HG02840 (cell line): ENCODE measurements around the gene ZBTB2.
"Not testable (repeated sequence)": the region's sequence is repeated elsewhere in the genome, so short reads cannot be mapped to it uniquely, and the experiment has no call there.

ENCODE experiments used
- ATAC-seq: cut with Tn5 transposase; IDR thresholded peaks from one replicate; pipeline ENCODE4 v1.9.1; 2021; ENCODE audit warnings: mild to moderate bottlenecking, moderate library complexity, moderate number of reproducible peaks; ENCODE audit not compliant: unreplicated experiment, low FRiP score

The ZBTB2 gene

DNA sequence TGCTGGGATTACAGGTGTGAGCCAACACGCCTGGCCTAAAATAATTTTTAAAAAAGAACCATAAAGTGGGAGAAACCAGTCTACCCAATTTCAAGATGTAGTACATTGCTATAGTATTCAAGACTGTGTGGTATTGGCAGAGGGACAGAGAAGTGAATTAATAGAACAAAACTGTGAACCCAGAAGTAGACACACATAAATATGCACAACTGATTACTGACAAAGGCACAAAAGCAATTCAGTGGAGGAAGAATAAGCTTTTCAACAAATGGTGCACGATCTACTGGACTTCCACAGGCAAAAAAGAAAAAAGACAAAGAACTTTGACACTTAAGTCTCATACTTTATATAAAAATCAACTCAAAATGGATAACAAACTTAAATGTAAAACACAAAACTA lies 15.5 kb downstream of the ZBTB2 start:
- ATAC-seq, result no peak

DNA sequence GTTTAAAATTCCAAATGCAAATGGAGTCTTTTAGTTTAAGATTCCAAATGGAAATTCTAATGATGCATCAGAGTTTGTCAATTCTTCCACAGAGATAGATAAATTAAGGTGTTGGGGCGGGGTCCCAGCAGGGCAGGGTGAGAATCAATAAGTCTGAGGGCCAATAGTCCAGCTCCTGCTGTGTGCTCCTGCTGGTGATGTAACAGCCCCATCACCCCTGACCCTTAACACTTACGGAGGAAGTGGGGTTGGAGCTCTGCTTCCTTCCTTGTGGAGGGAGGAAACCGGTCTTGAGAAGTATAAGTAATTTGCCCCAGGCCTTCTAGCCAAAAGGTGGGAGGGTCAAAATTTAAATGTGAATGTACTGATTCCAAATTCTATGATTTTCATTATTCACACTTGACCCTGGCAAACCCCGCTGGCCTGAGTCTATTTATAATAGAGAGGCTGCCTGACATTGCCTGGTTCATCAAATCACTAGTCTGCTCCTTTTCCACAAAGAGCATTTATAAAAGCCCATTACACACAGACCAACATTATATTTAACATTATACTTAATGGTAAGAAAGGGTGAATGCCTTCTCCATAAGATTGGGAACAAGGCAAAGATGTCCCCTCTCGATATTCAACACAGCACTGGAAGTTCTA lies 17.2 kb downstream of the ZBTB2 start:
- ATAC-seq, result no peak

DNA sequence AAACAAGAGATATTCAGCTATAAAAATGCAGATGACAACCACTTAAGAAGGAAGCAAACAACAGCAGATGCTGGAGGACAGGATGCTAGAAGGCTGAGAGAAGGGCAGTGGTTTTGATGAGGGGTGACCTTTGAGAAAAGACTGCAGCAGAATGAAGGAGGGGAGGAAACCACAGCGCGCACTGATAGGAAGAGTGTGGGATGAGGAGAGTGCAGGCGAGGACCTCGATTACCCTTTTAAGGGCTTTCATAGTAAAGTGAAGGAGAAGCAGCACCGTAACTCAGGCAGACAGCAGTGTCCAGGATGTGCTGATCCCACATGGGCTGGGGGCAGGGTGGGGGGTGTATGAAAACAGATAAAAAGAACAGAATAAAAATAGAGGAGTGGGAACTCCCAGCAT lies 19.2 kb downstream of the ZBTB2 start:
- no peak for ATAC-seq

DNA sequence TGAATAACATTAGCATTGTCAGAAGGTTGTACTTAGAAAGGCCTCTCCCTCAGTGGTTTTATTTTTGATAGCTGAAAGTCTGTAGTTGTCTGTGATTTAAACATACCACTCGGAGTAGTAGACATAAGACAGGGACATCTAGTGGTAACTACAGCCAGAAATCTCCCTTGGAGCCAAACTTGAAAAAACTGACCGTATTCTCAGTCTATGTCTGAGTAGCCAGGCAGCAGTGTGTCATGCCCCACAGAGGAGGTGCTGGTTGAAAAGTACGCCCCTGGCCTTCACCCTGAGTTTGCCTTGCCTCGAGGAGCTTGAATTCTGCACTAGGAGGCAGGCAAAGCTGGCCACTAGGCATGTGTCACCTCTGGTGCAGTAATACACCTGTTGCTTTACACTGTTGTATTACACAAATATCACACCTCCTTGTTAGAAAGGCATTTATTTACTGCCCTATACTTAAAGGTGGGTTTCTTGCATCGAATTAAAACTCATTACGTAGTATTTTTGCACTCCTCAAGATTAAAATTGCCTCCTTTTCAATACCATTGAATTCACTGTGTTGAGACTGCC lies 20.8 kb downstream of the ZBTB2 start:
- no peak for ATAC-seq

DNA sequence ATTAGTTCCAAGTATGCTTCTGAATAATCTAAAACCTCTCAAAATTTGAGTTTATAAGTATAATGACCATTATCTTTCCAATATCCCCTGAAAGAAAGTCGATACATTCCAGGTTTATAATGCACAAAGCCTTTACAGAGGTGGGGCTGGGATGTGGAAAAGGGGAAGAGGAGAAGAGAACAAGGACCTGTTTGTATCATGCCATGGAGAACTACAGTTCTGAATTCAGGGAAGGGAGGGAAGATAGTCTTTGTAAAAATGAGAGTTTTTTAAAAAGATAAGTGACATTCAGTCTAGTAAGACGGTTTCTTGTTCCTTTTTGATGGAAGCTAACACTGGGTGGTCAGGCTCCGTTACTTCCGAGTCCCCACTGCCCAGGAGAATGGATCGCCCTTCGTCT lies 26.1 kb downstream of the ZBTB2 start:
- ATAC-seq, result no peak

DNA sequence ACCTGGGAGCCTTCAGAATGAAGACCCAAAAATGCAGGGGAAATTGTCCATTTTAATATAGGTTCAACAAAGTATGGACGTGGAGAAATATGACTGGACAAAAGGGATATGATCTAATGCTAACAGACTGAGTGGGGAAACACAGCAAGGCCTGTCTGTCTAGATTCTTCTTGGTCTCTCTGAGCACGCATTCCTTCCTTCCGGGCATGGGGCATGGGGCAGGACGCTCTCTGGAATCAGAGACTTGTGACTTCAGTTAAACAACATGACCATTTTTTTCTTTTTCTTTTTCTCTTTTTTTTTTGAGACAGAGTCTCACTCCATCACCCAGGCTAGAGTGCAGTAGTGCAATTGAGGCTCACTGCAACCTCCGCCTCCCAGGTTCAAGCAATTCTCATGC lies 31.9 kb downstream of the ZBTB2 start:
- ATAC-seq, result no peak

DNA sequence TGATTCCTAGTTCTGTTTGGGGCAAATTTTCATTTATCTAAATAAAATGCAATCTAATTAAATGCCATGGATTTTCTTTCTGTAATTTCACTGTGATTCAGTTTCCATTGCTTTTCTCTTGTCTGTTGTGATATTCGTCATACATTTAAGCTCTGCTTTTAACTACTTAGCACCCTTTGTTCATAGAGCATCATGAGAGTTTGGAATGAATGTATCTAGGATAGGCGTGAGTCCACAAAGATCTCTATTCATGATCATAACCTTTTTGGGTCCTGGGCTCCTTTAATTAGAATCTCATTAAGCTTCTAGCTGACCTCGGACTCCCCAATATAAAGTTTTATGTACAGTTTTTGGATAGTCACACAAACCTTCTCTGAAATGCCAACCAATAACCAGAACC lies 32.9 kb downstream of the ZBTB2 start:
- ATAC-seq, result no peak

DNA sequence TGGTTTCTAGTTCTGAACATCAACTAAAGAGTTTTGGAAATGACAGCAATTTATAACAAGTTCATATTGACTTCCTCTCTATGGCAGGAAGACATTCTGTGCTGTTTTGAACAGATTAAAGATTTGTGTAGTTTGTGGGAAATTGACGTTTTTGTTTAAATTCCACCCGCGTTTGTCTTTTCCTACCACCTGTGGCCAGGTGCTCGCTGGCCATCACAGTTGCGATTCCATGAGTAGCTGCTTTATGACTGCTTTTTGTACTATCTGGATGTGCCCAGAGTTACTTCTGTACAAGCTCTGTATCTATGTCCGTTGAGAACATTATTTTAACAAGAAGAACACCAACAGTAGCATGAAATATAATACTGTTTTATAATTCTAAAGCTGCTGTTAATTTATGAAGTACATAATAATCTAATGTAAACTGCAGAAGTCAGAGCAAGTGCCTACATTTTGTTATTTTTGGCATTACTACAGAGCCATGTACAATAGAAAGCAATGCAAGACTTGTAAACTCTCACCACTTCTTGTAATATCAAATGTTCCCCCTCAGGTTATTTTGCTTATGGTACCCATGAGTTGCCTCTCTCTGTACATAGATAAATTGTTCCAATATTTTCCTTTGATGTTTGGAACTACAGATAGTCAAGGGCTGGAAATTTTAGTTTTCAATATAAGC lies 33.5 kb downstream of the ZBTB2 start:
- no peak for ATAC-seq

DNA sequence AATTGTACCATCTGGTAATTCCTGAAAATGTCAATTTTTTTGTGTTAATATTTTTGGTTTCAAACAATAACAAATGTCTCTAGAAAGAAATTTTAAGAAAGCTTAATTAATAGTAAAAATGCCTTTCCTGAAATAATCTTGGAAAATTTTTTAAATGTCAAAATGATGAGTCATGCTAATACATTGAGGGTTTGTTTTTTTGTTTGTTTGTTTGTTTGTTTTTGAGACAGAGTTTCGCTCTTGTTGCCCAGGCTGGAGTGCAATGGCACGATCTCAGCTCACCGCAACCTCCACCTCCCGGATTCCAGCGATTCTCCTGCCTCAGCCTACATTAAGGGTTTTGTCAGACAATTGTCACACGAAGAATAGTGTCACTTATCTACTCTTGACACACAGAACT lies 34.4 kb downstream of the ZBTB2 start:
- ATAC-seq, result not testable (repeated sequence)

DNA sequence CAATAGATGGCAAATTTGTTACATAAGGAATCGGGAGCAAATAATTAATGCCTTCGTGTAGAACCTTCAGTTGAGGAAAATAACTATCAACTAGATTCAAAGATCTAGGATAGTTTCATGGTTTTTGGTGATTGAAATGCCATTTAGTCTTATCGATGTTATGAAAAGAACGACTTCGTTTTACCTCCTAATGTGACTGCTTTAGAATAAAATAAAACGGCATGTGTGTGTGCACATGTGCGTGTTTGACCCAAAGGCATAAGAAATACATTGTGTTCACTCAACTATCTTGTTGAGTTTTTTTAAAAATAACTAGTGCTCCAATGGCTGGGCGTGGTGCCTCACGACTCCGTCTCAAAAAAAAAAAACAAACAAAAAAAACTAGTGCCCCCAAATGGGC lies 37.6 kb downstream of the ZBTB2 start:
- no peak for ATAC-seq

DNA sequence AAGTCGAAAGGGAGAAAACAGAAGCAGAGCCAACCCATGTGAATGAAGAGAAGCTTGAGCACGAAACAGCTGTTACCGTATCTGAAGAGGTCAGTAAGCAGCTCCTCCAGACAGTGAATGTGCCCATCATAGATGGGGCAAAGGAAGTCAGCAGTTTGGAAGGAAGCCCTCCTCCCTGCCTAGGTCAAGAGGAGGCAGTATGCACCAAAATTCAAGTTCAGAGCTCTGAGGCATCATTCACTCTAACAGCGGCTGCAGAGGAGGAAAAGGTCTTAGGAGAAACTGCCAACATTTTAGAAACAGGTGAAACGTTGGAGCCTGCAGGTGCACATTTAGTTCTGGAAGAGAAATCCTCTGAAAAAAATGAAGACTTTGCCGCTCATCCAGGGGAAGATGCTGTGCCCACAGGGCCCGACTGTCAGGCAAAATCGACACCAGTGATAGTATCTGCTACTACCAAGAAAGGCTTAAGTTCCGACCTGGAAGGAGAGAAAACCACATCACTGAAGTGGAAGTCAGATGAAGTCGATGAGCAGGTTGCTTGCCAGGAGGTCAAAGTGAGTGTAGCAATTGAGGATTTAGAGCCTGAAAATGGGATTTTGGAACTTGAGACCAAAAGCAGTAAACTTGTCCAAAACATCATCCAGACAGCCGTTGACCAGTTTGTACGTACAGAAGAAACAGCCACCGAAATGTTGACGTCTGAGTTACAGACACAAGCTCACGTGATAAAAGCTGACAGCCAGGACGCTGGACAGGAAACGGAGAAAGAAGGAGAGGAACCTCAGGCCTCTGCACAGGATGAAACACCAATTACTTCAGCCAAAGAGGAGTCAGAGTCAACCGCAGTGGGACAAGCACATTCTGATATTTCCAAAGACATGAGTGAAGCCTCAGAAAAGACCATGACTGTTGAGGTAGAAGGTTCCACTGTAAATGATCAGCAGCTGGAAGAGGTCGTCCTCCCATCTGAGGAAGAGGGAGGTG lies 38.7 kb downstream of the ZBTB2 start:
- no peak for ATAC-seq

DNA sequence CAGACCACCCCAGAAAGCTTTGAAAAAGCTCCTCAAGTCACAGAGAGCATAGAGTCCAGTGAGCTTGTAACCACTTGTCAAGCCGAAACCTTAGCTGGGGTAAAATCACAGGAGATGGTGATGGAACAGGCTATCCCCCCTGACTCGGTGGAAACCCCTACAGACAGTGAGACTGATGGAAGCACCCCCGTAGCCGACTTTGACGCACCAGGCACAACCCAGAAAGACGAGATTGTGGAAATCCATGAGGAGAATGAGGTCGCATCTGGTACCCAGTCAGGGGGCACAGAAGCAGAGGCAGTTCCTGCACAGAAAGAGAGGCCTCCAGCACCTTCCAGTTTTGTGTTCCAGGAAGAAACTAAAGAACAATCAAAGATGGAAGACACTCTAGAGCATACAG lies 39.6 kb downstream of the ZBTB2 start:
- ATAC-seq, result no peak

DNA sequence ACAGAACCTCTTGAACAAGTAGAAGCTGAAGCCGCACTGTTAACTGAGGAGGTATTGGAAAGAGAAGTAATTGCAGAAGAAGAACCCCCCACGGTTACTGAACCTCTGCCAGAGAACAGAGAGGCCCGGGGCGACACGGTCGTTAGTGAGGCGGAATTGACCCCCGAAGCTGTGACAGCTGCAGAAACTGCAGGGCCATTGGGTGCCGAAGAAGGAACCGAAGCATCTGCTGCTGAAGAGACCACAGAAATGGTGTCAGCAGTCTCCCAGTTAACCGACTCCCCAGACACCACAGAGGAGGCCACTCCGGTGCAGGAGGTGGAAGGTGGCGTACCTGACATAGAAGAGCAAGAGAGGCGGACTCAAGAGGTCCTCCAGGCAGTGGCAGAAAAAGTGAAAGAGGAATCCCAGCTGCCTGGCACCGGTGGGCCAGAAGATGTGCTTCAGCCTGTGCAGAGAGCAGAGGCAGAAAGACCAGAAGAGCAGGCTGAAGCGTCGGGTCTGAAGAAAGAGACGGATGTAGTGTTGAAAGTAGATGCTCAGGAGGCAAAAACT lies 40.1 kb downstream of the ZBTB2 start:
- no peak for ATAC-seq

DNA sequence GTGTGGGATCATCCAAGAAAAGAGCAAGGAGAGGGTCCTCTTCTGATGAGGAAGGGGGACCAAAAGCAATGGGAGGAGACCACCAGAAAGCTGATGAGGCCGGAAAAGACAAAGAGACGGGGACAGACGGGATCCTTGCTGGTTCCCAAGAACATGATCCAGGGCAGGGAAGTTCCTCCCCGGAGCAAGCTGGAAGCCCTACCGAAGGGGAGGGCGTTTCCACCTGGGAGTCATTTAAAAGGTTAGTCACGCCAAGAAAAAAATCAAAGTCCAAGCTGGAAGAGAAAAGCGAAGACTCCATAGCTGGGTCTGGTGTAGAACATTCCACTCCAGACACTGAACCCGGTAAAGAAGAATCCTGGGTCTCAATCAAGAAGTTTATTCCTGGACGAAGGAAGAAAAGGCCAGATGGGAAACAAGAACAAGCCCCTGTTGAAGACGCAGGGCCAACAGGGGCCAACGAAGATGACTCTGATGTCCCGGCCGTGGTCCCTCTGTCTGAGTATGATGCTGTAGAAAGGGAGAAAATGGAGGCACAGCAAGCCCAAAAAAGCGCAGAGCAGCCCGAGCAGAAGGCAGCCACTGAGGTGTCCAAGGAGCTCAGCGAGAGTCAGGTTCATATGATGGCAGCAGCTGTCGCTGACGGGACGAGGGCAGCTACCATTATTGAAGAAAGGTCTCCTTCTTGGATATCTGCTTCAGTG lies 40.8 kb downstream of the ZBTB2 start:
- no peak for ATAC-seq

DNA sequence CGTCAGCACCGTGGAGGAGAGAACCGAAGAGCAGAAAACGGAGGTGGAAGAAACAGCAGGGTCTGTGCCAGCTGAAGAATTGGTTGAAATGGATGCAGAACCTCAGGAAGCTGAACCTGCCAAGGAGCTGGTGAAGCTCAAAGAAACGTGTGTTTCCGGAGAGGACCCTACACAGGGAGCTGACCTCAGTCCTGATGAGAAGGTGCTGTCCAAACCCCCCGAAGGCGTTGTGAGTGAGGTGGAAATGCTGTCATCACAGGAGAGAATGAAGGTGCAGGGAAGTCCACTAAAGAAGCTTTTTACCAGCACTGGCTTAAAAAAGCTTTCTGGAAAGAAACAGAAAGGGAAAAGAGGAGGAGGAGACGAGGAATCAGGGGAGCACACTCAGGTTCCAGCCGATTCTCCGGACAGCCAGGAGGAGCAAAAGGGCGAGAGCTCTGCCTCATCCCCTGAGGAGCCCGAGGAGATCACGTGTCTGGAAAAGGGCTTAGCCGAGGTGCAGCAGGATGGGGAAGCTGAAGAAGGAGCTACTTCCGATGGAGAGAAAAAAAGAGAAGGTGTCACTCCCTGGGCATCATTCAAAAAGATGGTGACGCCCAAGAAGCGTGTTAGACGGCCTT lies 41.6 kb downstream of the ZBTB2 start:
- no peak for ATAC-seq

DNA sequence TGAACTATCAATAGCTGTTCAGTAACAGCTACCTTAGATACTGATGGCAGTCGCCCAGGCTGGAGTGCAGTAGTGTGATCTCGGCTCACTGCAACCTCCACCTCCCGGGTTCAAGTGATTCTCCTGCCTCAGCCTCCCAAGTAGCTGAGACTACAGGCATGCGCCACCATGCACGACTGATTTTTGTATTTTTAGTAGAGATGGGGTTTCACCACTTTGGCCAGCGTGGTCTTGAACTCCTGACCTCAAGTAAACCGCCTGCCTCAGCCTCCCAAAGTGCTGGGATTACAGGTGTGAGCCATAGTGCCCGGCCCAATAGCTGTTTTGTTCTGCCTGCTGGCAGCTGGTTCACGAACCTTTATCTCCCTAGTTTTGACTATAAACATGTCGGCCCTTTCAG lies 48.6 kb downstream of the ZBTB2 start:
- ATAC-seq, result not testable (repeated sequence)

DNA sequence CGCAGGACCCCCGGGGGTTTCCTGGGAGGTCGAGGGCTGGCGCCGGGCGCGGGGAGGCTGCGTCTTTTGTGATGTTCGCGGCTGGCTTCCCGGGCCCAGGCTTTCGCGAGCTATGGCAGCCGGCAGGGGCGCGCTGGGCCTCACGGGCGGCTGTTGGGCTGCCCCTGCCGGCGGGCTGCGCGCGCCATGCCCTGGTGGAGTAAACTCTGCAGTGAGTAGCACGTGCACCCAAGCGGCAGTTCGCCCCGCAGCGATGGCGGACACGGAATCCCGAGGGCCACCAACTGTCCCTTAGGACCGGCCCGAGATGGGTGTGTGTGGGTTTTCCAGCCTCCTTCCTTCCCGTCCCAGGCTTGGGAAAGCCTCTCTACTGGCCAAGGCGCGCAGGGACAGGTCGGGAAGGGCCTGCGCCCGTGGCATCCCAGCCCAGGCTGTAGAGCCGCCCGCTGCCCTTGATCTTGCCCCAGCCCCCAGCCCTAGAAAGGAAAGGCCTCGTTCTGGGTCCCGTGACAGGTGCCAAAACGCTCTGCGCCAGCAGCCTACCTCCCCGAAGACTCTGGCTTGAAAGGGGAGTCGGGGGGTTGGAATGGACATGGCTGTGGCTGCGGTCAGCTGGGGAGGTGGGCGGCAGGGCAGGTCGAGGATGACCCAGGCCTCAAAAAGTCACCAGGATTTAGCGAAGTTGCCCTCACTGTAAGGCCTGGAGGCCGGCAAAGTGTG lies 49.7 kb downstream of the ZBTB2 start:
- no peak for ATAC-seq

DNA sequence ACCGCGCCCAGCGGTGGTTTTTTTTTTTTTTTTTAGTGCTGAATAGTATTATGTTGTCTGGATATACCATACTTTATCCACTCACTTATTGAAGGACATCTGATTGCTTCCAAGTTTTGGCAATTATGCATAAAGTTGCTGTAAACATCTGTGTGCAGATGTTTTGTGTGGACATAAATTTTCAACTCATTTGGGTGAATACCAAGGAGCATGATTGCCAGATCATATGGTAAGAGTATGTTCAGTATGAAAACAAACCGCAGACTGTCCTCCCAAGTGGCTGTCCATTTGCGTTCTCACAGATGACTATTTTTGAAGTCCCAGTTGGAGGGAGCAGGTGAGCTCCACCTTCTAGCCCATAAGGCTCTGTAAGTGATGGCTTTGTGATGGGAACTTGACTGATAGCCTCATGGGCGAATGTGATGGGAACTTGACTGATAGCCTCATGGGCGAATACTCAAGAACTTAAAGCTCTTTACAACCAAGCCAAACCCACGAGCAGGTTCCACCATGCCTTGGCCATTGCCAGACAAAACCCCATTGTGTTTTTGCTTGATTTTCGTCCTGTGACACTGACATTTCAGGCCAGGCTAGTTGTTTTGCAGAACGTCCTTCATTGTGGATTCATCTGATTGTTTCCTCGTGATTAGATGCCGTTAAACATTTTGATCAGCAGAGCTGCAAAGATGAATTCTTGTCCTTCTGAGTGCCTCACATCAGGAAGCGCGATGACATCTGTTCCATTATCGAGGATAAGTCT lies 51.0 kb downstream of the ZBTB2 start:
- ATAC-seq, result no peak
